ENCODE measurements around the gene SERPINB10. TPM values are rescaled to one million over a fixed set of nuclear protein-coding genes. Genes with fewer than 3 reads are reported as not detected.

Gene SERPINB10
- total RNA-seq, 2 donors from 2014 or later: 0.47 TPM; not detected in 1

DNA sequence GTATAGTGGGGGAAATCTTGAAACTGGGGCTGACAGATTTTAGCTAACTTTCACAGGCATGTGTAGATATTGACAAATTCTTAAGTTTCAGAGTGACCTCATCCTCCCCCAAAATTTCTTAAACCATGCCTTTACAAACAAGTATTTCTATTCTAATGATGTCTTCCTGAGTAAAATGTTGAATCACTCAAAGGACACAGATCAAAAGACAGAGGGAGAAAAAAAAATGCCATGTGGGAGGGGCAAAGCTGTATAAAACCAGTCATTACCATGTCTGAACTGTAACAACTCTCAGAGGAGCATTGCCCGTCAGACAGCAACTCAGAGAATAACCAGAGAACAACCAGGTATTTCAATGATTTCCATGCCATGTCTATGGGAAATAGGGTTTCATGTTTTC lies 20.3 kb upstream of the SERPINB10 start, which contains the start of gene SERPINB2:
Gene SERPINB2 (plus strand): TSS at position 282 of the 400 bp plus-strand sequence. CDS start 3,740 bp downstream, outside the sequence.
- H3K27me3 ChIP-seq: no peaks in the 10 kb centered on the region
- DNase-seq (ENCODE audit: low spot score): no peak
- TF ChIP-seq, protein P1, sequence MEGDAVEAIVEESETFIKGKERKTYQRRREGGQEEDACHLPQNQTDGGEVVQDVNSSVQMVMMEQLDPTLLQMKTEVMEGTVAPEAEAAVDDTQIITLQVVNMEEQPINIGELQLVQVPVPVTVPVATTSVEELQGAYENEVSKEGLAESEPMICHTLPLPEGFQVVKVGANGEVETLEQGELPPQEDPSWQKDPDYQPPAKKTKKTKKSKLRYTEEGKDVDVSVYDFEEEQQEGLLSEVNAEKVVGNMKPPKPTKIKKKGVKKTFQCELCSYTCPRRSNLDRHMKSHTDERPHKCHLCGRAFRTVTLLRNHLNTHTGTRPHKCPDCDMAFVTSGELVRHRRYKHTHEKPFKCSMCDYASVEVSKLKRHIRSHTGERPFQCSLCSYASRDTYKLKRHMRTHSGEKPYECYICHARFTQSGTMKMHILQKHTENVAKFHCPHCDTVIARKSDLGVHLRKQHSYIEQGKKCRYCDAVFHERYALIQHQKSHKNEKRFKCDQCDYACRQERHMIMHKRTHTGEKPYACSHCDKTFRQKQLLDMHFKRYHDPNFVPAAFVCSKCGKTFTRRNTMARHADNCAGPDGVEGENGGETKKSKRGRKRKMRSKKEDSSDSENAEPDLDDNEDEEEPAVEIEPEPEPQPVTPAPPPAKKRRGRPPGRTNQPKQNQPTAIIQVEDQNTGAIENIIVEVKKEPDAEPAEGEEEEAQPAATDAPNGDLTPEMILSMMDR (IDR thresholded peaks at IDR 0.05): no peak

DNA sequence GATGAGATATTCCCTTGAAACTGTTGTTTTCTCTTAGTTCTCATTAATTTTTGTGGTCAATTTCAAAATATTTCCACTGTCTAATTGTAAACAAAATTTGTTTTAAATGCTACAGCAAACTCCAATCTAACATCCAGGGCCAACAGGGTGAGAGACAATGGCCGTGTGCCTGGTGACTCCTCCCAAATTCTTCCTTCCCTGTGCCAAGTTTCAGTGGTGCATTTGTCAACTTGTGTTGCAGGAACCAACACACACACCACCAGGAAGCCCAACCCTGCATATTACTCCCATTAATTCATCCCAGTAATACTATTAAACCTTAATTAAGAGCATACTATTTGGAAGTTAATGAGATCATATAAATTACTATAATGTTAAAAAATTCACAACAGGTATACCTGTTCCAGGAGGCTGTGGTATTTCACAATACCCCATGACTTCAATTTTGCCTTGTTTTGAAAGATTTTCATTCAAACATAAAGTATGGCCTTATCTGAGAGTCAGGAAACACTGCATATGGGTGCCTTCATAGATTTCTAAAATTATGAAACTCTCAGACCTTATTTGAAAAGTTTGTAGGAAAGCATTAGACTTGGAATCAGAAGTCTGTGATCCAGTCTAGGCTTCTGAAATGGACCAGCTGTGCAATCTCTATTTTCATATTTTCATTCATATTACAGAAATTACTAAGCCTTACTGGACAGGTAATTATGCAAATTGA lies 19.1 kb upstream of the SERPINB10 start:
- DNase-seq (ENCODE audit: low spot score): no peak
- no peak overlapping the region for H3K4me3 ChIP-seq
- H3K36me3 ChIP-seq: no peaks in the 10 kb centered on the region
- TF ChIP-seq, protein P1 (IDR thresholded peaks at IDR 0.05): no peak
- H3K9me3 ChIP-seq: no peaks in the 10 kb centered on the region
- H3K4me1 ChIP-seq: no peaks in the 10 kb centered on the region
- H3K27me3 ChIP-seq: no peaks in the 10 kb centered on the region
- no peak overlapping the region for H3K27ac ChIP-seq

More for the DNA sequence above, 20.3 kb upstream of the SERPINB10 start, which contains the start of gene SERPINB2:
- Histone ChIP-seq H3K36me3 (no peaks in the 10 kb centered on the region), H3K4me1 (peaks cover 0 to 9% of the 10 kb centered on the region in 2 donors), H3K9me3 (no peaks in the 10 kb centered on the region), H3K27ac (no peak within 1 kb of the TSS), H3K4me3 (no peak within 1 kb of the TSS)

DNA sequence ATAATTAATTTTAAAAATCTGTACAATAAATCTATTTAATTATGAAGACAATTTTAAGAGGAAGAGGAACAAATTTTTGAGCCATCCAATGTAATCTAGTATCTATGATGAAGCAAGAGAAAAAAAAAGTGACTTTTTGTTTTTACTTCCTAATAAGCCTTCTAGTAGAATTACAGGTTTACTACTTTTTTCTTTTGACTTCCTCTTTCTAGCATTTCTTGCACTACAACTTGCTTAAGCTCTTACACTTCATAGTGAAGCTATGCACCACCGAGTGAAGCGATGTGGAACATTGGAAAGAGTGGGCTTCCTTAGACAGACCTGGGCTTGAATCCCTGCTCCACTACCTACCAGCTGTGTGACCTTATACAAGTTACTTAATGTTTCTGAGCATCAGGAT lies 18.1 kb upstream of the SERPINB10 start:
- DNase-seq (ENCODE audit: low spot score): no peak

DNA sequence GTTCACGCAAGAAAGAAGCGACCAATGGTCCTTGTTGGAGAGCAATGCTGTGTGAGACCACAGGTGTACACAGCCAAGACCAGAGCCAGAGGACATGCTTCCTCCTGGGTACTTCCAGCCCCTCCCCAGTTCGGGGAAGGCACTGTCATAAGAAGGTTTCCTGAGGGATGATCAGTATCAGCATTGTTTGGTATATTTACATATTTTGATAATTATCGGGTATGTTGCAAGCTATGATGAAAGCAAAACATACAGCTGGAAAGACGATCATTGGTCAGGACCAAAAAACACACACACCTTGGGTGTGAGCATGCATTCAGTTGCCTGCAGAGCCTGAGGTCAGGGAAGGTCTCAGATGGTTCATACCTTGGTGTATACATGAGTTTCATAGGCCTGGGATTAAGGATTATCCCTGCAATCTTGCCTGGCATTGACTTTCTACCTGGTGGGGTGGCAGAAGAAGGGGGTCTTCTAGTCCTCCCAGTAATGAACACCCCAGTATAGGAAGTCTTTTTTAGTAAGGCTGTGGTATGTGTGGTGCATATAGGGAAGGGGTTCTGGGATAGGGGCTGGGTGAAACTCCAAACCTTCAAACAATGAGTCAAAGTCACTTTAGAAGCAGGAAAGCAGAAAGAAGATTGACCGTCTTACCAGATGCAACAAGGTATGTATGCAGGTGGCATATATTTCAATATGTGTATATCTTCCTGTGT lies 17.4 kb upstream of the SERPINB10 start:
- DNase-seq (ENCODE audit: low spot score): no peak
- no peak overlapping the region for H3K27ac ChIP-seq

More for the DNA sequence above, 18.1 kb upstream of the SERPINB10 start:
- Histone ChIP-seq H3K4me1 (no peaks in the 10 kb centered on the region), H3K9me3 (no peaks in the 10 kb centered on the region), H3K27me3 (no peaks in the 10 kb centered on the region), H3K27ac (no peak overlapping the region), H3K36me3 (no peaks in the 10 kb centered on the region), H3K4me3 (no peak overlapping the region)
- TF ChIP-seq, protein P1 (IDR thresholded peaks at IDR 0.05): no peak

DNA sequence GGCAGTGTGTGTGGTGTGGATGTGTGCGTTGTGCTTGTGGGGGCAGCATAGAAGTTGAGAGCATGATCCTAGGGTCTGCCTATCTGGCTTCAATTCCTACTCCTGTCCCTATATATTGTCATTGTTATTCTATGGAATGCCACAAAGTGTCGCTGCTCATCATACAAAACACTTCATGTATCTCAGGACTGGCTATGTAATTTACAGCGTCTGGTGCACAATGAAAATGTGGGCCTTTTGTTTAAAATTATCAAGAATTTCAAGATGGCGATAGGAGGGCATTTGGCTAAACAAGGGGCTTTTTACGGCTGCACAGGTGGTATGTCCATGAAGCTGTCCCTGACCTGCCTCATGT lies 16.8 kb upstream of the SERPINB10 start:
- DNase-seq (ENCODE audit: low spot score): no peak
- H3K27ac ChIP-seq: no peak overlapping the region
- H3K4me1 ChIP-seq: no peaks in the 10 kb centered on the region
- no peak overlapping the region for H3K4me3 ChIP-seq
- TF ChIP-seq, protein P1 (IDR thresholded peaks at IDR 0.05): no peak
- no peaks in the 10 kb centered on the region for H3K27me3 ChIP-seq
- H3K36me3 ChIP-seq: no peaks in the 10 kb centered on the region
- no peaks in the 10 kb centered on the region for H3K9me3 ChIP-seq

More for the DNA sequence above, 17.4 kb upstream of the SERPINB10 start:
- no peaks in the 10 kb centered on the region for H3K4me1 ChIP-seq
- H3K9me3 ChIP-seq: no peaks in the 10 kb centered on the region
- H3K4me3 ChIP-seq: no peak overlapping the region
- H3K36me3 ChIP-seq: no peaks in the 10 kb centered on the region
- TF ChIP-seq, protein P1 (IDR thresholded peaks at IDR 0.05): no peak
- no peaks in the 10 kb centered on the region for H3K27me3 ChIP-seq
